A549 treated with Mapracorat at 1 μM for 4 hours (cell line): ENCODE measurements around the gene TMEM19. TPM values are rescaled to one million over a fixed set of nuclear protein-coding genes. Genes with fewer than 3 reads are reported as not detected.

Experiments used
- total RNA-seq: library from RNA; stranded (reverse); fragments of 200-300 nt; extraction: Qiagen RNA extraction; gene quantifications from 5 replicates; pipeline ENCODE4 v1.2.3, GENCODE V29; 2022

The TMEM19 gene
- 29.3 to 32.2 TPM (median 30.4 TPM) in 5 replicates for total RNA-seq

DNA sequence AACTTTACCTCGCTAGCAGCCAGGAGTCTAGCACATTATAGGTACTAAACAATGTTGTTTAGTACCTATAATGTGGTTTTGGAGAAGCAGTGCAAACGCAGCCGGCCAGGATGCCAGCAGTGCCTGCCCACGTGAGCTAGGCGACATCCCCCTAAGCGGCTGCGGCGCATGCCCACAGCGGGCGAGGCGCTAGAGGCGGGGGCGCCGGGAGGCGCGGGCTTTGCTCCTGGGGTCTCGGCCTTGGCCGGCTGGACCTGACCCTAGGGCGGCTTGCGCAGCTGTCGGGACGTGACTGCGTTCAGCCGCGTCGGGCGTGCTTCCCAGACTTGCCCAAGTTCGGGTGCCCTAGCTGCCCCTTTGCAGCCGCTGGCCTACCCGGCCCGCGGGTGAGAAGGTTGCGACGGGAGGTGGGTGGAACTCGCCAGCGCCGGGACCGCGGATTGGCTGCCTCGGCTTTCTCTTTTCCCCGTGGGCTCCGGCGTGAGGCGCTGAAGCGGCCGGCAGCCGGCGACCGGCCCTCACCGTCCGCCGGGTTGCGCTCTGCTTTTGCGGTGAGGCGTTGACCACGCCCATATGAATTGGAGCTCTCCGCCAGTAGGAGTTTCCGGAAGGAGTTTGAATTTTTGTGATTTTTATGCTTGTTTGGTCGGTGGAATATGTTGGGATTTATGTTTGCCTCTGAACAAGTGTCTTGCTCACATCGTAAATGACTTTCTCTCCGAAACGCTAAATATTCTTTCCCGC is at the start of gene TMEM19:
Gene TMEM19, plus strand, starts transcription at position 169 of the 744 bp plus-strand sequence. CDS start 599 bp downstream, outside the sequence.

DNA sequence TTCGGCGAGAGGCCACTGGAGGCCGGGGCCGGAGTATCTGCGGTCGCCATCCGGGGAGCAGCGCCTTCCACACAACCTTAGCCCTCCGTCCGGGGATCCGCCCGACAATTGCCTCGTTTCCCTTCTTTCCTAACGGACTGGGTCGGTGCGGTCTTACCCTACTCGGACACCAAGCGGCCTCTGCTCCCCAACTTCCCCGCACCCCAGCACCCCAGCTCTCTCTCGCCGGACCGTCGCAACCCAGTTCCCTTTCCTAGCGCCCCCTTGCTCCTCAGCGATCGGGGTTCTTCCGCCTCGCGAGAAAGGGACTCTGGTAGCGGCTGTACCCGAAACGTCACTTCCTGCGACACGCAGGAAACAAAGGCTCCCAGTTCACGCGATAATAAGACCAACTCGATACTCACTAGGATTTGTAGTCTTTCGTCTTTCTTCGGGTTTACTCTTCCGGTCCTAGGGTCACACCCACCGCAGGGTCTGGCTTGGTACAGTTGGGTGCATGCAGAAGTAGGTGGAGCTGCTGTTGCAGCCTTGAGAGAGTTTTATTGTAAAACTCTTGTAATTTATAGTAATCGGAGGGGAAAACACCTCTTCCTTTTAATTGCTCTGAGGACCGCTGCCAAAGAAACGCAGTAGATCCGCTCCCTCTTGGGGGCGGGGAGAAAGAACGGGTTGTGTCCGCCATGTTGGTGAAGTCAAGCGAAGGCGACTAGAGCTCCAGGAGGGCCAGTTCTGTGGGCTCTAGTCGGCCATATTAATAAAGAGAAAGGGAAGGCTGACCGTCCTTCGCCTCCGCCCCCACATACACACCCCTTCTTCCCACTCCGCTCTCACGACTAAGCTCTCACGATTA is 22.1 kb upstream of the TMEM19 start, which contains the start of the genes THAP2 and ZFC3H1:
Gene THAP2, plus strand, starts transcription at position 741 of the 850 bp plus-strand sequence. CDS start 209 bp downstream, outside the sequence.
Gene ZFC3H1, minus strand, starts transcription at position 288 of the 850 bp plus-strand sequence. Its CDS starts 238 bp downstream, at position 50.

Other genes starting within 250 kb of the TMEM19 start
- gene LGR5, start 246.3 kb upstream of the TMEM19 start, total RNA-seq: not detected in 5 replicates
- 13.2 to 17.2 TPM (median 15.4 TPM) in 5 replicates for gene ZFC3H1, start 22.2 kb upstream of the TMEM19 start, total RNA-seq
- 4.0 to 5.6 TPM (median 4.4 TPM) in 5 replicates for gene THAP2, start 21.8 kb upstream of the TMEM19 start, total RNA-seq
- 33.9 to 50.5 TPM (median 40.9 TPM) in 5 replicates for gene RAB21, start 68.8 kb downstream of the TMEM19 start, total RNA-seq
- gene TBC1D15, start 153.7 kb downstream of the TMEM19 start, total RNA-seq: 18.8 to 25.8 TPM (median 22.6 TPM) in 5 replicates